ENCODE measurements around the gene CCT8.

The CCT8 gene

DNA sequence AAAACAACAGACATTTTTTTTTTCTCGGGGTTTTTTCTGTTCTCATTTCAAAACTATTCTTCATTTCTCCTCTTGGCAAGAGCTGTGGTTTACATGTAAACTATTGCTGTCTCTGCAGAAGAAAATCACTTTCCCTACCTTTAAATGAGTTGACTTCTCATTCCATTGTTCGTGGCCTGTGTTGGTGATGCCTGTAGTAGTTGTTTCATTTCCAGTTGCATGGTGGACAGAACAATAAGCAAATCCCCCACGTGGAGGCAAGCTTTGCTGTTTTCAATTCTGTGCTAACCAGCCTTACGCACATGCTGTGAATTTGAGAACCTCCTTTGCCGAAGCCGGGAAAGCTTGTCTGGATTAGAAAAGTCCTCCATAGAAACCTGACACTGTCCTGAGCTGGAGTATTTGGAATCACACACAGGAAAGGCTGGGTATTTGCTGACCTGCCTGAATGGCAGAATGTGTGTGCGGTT, 30.8 kb upstream of the CCT8 start:
- H3K4me3 ChIP-seq (ENCODE audit: low read depth, low read length), result no peak overlapping the region
- TF ChIP-seq, protein P1, sequence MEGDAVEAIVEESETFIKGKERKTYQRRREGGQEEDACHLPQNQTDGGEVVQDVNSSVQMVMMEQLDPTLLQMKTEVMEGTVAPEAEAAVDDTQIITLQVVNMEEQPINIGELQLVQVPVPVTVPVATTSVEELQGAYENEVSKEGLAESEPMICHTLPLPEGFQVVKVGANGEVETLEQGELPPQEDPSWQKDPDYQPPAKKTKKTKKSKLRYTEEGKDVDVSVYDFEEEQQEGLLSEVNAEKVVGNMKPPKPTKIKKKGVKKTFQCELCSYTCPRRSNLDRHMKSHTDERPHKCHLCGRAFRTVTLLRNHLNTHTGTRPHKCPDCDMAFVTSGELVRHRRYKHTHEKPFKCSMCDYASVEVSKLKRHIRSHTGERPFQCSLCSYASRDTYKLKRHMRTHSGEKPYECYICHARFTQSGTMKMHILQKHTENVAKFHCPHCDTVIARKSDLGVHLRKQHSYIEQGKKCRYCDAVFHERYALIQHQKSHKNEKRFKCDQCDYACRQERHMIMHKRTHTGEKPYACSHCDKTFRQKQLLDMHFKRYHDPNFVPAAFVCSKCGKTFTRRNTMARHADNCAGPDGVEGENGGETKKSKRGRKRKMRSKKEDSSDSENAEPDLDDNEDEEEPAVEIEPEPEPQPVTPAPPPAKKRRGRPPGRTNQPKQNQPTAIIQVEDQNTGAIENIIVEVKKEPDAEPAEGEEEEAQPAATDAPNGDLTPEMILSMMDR (IDR thresholded peaks at IDR 0.05; ENCODE audit: borderline replicate concordance, insufficient read depth, low read depth, low read length), result no peak

DNA sequence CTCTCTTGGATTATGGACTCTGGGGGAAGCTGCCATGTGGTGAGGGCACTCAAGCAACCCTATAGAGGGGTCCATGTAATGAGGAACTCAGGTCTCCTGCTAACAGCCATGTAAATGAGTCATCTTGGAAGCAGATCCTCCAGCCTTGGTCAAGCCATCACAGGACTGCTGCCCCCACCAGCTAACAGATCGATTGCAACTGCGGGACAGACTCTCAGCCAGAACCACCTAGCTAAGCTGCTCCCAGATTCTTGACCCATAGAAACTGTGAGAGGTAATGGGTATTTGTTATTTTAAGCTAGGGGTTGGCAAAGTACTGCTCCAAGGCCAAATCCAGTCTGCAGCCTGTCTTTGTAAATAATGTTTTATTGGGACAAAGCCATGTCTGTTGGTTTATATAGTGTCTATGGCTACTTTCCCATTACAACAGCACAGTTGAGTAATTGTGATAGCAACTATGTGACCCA, 29.4 kb upstream of the CCT8 start:
- H3K4me3 ChIP-seq (ENCODE audit: low read depth, low read length), result no peak overlapping the region
- TF ChIP-seq, protein P1 (IDR thresholded peaks at IDR 0.05; ENCODE audit: borderline replicate concordance, insufficient read depth, low read depth, low read length), result no peak

DNA sequence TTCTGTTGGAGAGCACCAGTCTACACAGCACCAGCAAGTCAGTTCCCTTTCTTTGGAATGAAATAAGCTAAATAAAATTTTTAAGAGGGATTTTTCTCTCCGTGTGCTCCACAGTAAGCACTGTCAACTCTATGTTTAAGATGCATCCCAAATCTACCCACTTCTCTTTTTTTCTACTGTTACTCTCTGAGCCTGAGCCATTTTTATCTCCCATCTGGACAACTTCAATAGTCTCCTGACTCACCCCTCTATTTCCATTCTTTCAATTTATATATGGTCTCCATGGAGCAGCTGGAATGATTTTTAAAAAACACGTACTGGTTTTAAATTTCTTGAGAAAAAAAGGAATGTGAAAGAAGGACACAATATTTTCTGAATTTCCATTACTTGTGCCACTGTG, 24.7 kb upstream of the CCT8 start:
- H3K4me3 ChIP-seq (ENCODE audit: low read depth, low read length), result no peak overlapping the region
- TF ChIP-seq, protein P1 (IDR thresholded peaks at IDR 0.05; ENCODE audit: borderline replicate concordance, insufficient read depth, low read depth, low read length), result no peak

DNA sequence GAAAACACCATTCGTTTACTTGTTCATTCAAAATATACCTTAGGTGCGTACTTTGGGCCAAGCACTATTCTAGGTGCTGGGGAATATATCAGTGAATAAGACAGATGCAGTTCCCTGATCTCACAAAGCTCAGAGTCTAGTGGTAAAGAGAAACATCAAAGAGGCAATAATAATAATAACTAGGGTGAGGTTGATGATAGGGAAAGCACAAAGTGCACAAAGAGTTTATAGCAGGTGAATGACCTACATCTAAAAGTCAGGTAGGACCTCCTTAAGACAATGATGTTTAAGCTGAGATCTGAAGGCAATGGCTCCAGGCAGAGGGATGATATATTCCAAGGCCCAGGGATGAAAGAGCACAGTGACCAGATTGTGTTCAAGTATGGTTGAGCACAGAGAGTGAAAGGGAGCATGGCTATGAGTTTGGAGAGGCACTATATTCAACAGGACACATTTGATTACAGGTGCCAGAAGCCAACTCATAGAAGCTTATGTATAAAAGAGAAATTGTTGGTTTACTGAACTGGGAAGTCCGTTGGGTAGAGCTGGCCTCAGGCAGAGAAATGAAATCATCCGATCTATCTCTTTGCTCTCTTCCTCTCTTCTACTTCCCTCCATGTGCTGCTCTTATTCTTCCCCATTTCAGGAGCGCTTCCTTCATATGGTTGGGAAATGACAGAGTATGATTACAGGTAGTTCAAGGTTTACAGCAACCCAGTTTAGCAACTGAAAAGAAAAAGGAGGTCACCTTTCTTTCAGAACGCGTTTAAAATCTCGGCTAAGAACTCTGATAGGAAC, 23.0 kb upstream of the CCT8 start:
- no peak overlapping the region for H3K4me3 ChIP-seq (ENCODE audit: low read depth, low read length)
- TF ChIP-seq, protein P1 (IDR thresholded peaks at IDR 0.05; ENCODE audit: borderline replicate concordance, insufficient read depth, low read depth, low read length), result no peak

DNA sequence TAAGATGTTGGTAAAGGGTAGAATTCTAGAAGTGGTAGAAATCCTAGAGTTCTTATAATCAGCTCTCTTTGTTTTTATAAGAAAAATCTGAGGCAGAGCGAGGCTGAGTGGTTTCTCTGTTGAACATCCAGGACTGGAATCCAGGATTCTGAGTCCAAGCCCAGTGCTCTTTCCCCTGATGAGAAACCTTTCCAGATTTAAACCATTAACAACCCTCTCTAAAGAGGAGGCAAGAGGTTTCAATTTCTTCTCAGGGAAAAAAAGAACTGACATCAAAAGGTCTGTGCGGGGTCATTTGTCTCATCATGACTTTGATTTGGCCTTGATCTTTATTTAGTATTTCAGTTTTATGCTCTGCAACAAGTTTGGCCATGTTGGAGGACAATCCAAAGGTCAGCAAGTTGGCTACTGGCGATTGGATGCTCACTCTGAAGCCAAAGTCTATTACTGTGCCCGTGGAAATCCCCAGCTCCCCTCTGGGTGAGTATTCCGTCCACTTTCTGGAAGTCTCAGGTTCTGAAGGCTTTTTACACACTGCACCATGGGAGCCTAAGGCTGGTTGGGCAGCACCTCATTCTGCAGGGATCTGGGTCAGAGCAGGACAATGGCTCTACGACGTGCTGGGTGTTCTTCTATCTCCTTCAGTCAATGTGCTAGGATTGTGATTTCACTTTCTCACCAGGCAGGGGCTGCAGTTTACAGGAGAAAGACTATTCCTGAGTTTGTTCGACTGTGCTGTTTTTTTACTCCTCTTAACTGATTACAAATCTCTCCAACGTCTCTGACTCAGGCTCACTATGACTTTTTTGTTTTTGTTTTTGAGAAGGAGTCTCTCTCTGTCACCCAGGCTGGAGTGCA, 18.9 kb upstream of the CCT8 start:
- H3K4me3 ChIP-seq (ENCODE audit: low read depth, low read length), result no peak overlapping the region
- TF ChIP-seq, protein P1 (IDR thresholded peaks at IDR 0.05; ENCODE audit: borderline replicate concordance, insufficient read depth, low read depth, low read length), result no peak

DNA sequence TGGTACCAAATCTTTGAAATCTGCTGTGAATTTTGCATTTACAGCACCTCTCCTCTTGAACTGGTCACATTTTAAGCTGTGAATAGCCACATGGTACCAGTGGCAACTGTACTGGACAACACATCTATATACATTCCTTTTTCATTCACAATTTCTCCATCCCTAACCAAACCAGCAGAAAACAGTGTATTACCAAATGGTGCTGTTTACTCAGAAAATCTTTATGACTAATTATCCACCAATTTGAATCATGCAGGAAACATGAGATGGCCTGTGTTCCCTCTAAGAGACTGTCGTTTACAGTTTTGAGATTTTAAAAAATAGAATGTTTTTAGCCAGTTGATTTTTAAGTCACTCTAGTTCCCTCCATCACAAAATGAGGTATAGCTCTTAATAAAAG, 17.6 kb upstream of the CCT8 start:
- no peak overlapping the region for H3K4me3 ChIP-seq (ENCODE audit: low read depth, low read length)
- TF ChIP-seq, protein P1 (IDR thresholded peaks at IDR 0.05; ENCODE audit: borderline replicate concordance, insufficient read depth, low read depth, low read length), result no peak
